SJCRH30 (cell line): Measurements from ENCODE around the gene ATP4B. TPM values are rescaled to one million over a fixed set of nuclear protein-coding genes. Genes with fewer than 3 reads are reported as not detected.
"Not testable (repeated sequence)": the region's sequence is repeated elsewhere in the genome, so short reads cannot be mapped to it uniquely, and the experiment has no call there.

Experiments
- DNase-seq, 2 experiments: peaks; one replicate each; pipeline ENCODE4 v3.0.0-alpha.2; 2015 to 2020
- H3K27ac ChIP-seq: fragments of 250-450 bp; sonication (Bioruptor Pico); 2 replicates; pipeline ENCODE4 v1.5.1; 2020; ENCODE audit warnings: mild to moderate bottlenecking, moderate library complexity
- H3K27me3 ChIP-seq: fragments of 250-450 bp; sonication (Bioruptor Pico); 2 replicates; pipeline ENCODE4 v1.5.1; 2020; ENCODE audit warnings: mild to moderate bottlenecking, moderate library complexity
- H3K36me3 ChIP-seq: fragments of 250-450 bp; sonication (Bioruptor Pico); 2 replicates; pipeline ENCODE4 v1.5.1; 2020; ENCODE audit warnings: mild to moderate bottlenecking, moderate library complexity
- H3K4me1 ChIP-seq: fragments of 250-450 bp; sonication (Bioruptor Pico); 2 replicates; pipeline ENCODE4 v1.5.1; 2020; ENCODE audit warnings: mild to moderate bottlenecking, moderate library complexity
- H3K4me3 ChIP-seq: fragments of 250-450 bp; sonication (Bioruptor Pico); 2 replicates; pipeline ENCODE4 v1.5.1; 2020; ENCODE audit warnings: mild to moderate bottlenecking, moderate library complexity
- H3K9me3 ChIP-seq: fragments of 250-450 bp; sonication (Bioruptor Pico); replicated peaks from 2 replicates; pipeline ENCODE4 v1.5.1; 2020; ENCODE audit warnings: mild to moderate bottlenecking, moderate library complexity
- total RNA-seq: library from RNA; depleted of rRNA; stranded (reverse); fragments of >200 nt; shearing (Covaris generic); gene quantifications from 2 replicates; pipeline ENCODE4 v1.2.3, GENCODE V29; 2014

ATP4B gene
- total RNA-seq, 1 experiment from 2014 or later: not detected

- Histone ChIP-seq H3K4me3 (no peak overlapping the region), H3K36me3 (peaks cover 44% of the 10 kb centered on the region)
- DNase-seq: no peak
These were observed 28.1 kb downstream of the ATP4B start for GRCh38 chr13:113629866-113630265.

GRCh38 chr13:113628291-113629270, 29.4 kb downstream of the ATP4B start:
- Histone ChIP-seq H3K27me3 (no peaks in the 10 kb centered on the region), H3K4me1 (no peaks in the 10 kb centered on the region), H3K9me3 (no peaks in the 10 kb centered on the region), H3K27ac (no peak overlapping the region), H3K4me3 (no peak overlapping the region), H3K36me3 (peaks cover 38% of the 10 kb centered on the region)
- DNase-seq: no peak

More at GRCh38 chr13:113629866-113630265, 28.1 kb downstream of the ATP4B start:
- H3K4me1 ChIP-seq: no peaks in the 10 kb centered on the region
- no peaks in the 10 kb centered on the region for H3K27me3 ChIP-seq
- no peaks in the 10 kb centered on the region for H3K9me3 ChIP-seq
- no peak overlapping the region for H3K27ac ChIP-seq

- H3K27me3 ChIP-seq: no peaks in the 10 kb centered on the region
- H3K4me3 ChIP-seq: no peak overlapping the region
- no peak for DNase-seq
- H3K9me3 ChIP-seq: no peaks in the 10 kb centered on the region
- H3K4me1 ChIP-seq: no peaks in the 10 kb centered on the region
- H3K36me3 ChIP-seq: peaks cover 40% of the 10 kb centered on the region
- no peak overlapping the region for H3K27ac ChIP-seq
These were observed 30.9 kb downstream of the ATP4B start for GRCh38 chr13:113627136-113627535.

- Histone ChIP-seq H3K27me3 (no peaks in the 10 kb centered on the region), H3K36me3 (peaks cover 36% of the 10 kb centered on the region), H3K27ac (no peak overlapping the region), H3K4me3 (no peak overlapping the region), H3K9me3 (no peaks in the 10 kb centered on the region), H3K4me1 (no peaks in the 10 kb centered on the region)
- DNase-seq: no peak
These were observed 31.9 kb downstream of the ATP4B start for GRCh38 chr13:113625965-113626721.

GRCh38 chr13:113624640-113625304, 33.2 kb downstream of the ATP4B start:
- not testable (repeated sequence) for H3K27me3 ChIP-seq, DNase-seq, H3K9me3 ChIP-seq, H3K27ac ChIP-seq, H3K4me1 ChIP-seq, H3K4me3 ChIP-seq
- H3K36me3 ChIP-seq: peaks cover 37% of the 10 kb centered on the region

GRCh38 chr13:113624235-113624587, 33.8 kb downstream of the ATP4B start:
- DNase-seq: no peak
- Histone ChIP-seq H3K4me3 (no peak overlapping the region), H3K27me3 (no peaks in the 10 kb centered on the region), H3K4me1 (no peaks in the 10 kb centered on the region), H3K36me3 (peaks cover 36% of the 10 kb centered on the region), H3K27ac (no peak overlapping the region), H3K9me3 (no peaks in the 10 kb centered on the region)

GRCh38 chr13:113623491-113624234, 34.3 kb downstream of the ATP4B start:
- peak; percentile 17 to 20 for DNase-seq
- no peaks in the 10 kb centered on the region for H3K9me3 ChIP-seq
- H3K4me3 ChIP-seq: no peak overlapping the region
- no peaks in the 10 kb centered on the region for H3K27me3 ChIP-seq
- peaks cover 34% of the 10 kb centered on the region for H3K36me3 ChIP-seq
- no peak overlapping the region for H3K27ac ChIP-seq
- H3K4me1 ChIP-seq: no peaks in the 10 kb centered on the region

- no peak for DNase-seq
- H3K4me1 ChIP-seq: no peaks in the 10 kb centered on the region
These were observed 35.1 kb downstream of the ATP4B start for GRCh38 chr13:113622791-113623490.

GRCh38 chr13:113621986-113622550, 35.9 kb downstream of the ATP4B start:
- not testable (repeated sequence) for H3K9me3 ChIP-seq, H3K4me1 ChIP-seq, H3K4me3 ChIP-seq, DNase-seq, H3K27me3 ChIP-seq, H3K27ac ChIP-seq
- H3K36me3 ChIP-seq: peaks cover 33% of the 10 kb centered on the region

More at GRCh38 chr13:113622791-113623490, 35.1 kb downstream of the ATP4B start:
- H3K4me3 ChIP-seq: no peak overlapping the region
- no peak overlapping the region for H3K27ac ChIP-seq
- H3K9me3 ChIP-seq: no peaks in the 10 kb centered on the region
- H3K36me3 ChIP-seq: peaks cover 32% of the 10 kb centered on the region
- H3K27me3 ChIP-seq: no peaks in the 10 kb centered on the region

GRCh38 chr13:113621498-113621897, 36.5 kb downstream of the ATP4B start:
- peaks cover 34% of the 10 kb centered on the region for H3K36me3 ChIP-seq
- peak; percentile 24 to 26 for DNase-seq
- H3K4me1 ChIP-seq, H3K9me3 ChIP-seq, H3K27ac ChIP-seq, H3K4me3 ChIP-seq, H3K27me3 ChIP-seq: not testable (repeated sequence)

GRCh38 chr13:113621046-113621445, 37.0 kb downstream of the ATP4B start:
- H3K27me3 ChIP-seq: no peaks in the 10 kb centered on the region
- no peak overlapping the region for H3K27ac ChIP-seq
- DNase-seq: no peak
- no peaks in the 10 kb centered on the region for H3K9me3 ChIP-seq
- no peaks in the 10 kb centered on the region for H3K4me1 ChIP-seq
- H3K36me3 ChIP-seq: peaks cover 33% of the 10 kb centered on the region
- no peak overlapping the region for H3K4me3 ChIP-seq

GRCh38 chr13:113620036-113620796, 37.8 kb downstream of the ATP4B start:
- H3K27me3 ChIP-seq: no peaks in the 10 kb centered on the region
- peaks cover 33% of the 10 kb centered on the region for H3K36me3 ChIP-seq
- no peak overlapping the region for H3K27ac ChIP-seq
- H3K4me3 ChIP-seq: no peak overlapping the region
- no peaks in the 10 kb centered on the region for H3K9me3 ChIP-seq
- H3K4me1 ChIP-seq: no peaks in the 10 kb centered on the region
- no peak for DNase-seq

GRCh38 chr13:113618455-113618854, 39.5 kb downstream of the ATP4B start:
- no peak for DNase-seq
- Histone ChIP-seq H3K4me3 (no peak overlapping the region), H3K36me3 (peaks cover 31% of the 10 kb centered on the region)

More at GRCh38 chr13:113618455-113618854, 39.5 kb downstream of the ATP4B start:
- Histone ChIP-seq H3K4me1 (no peaks in the 10 kb centered on the region), H3K27me3 (no peaks in the 10 kb centered on the region), H3K27ac (no peak overlapping the region), H3K9me3 (no peaks in the 10 kb centered on the region)
